GM18505 (cell line): ENCODE data around the gene GRIK3.

Source experiments
- ATAC-seq: cut with Tn5 transposase; IDR thresholded peaks from one replicate; pipeline ENCODE4 v1.9.1; 2021; ENCODE audit not compliant: unreplicated experiment
- POLR2A ChIP-seq: IDR thresholded peaks from 4 replicates; pipeline ENCODE4 v1.6.1; 2011; ENCODE audit warnings: borderline replicate concordance; ENCODE audit not compliant: insufficient read depth, insufficient read length; ENCODE audit errors: extremely low read depth

The GRIK3 gene

DNA sequence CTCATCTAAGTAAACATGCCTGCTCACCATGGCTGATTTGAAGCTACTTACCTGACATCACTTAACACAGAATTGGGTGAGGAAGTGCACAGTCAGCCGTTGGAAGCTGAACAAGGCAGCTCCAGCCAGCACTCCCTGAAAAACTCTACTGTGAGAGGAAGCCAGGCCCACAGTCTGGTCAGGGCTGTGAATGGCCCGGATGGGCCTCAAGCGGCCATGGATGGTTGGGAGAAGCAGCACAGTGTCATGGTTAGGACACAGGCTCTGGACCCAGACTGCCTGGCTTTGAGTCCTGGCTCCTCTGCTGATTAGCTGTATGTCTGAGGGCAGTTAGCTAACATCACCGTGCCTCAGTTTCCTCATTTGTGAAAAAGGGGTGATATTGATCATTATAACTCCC is 267.8 kb downstream of the GRIK3 start:
- TF ChIP-seq POLR2A = no peak
- no peak for ATAC-seq

DNA sequence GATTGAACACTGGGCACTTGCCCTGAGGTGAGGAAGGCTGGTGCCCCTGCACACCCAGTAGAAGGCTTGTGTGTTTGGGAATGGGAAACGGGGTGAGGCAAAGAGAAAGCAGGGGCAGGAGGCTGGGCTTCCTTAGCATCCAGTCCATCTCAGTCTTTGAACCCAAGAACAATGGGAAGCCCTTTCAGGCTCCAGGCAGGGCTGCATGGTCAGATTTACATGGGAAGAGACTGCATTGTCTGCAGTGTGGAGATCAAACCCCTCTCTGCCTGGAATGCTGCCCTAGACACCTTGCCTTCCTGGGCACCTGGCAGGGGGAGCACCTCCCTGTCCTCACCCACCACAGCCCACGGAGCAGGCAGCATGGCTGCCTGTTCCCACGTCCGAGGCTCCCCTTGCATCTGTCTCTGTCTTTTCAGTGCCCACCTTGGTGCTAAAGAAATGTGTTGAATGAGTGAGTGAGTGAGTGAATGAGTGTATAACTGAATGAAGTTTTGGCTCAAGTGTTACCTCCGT is 268.5 kb downstream of the GRIK3 start:
- no peak for ATAC-seq
- no peak for TF ChIP-seq POLR2A

DNA sequence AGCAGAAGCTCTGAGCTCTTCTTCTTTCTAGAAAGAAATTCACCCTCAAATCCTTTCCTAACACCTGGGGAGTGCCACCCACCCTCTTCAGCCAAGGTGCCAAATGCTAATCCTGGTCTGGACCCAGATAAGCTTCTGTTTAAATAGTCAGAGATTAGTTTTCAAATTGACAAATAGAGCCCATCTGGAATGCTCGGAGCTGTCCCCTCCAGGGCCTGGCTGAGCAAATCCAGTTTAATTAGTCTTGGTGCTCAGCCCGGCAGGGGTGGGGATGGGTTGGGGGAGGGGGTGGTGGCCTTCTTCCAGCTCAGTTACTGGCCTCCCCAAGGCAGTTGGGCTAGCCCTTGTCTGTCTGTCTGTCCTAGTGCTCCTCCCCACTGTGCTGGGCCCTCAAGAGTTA is 269.5 kb downstream of the GRIK3 start:
- TF ChIP-seq POLR2A = no peak
- ATAC-seq = no peak

DNA sequence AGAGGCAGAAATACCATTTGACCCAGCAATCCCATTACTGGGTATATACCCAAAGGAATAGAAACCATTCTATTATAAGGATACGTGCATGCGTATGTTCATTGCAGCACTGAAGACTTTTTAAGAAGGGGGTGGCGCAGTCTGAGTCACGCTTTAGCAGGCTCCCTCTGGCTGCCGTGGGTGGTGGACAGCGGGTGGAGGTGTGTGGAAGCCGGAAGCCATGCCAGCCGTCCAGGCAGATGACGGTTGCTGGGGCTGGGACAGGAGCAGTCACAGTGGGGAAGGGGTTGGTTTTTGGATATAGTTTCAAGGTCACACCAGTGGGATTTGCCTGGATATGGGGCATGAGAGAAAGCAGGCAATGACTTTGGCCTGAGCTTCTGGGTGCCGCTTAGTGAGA is 270.5 kb downstream of the GRIK3 start:
- TF ChIP-seq POLR2A = no peak
- ATAC-seq = no peak

DNA sequence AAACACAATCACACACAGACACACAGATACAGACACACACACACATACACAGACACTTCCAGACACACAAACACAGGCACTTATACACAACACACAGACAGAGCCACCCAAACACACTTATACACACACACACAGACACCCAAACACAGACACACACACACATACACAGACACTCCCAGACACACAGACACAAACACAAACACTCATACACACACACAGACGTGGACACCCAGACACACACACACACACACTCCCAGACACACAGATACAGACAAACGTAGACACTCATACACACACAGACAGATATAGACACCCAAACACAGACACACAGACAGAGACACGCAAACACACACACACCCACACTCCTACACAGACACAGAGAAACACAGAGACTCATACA is 272.1 kb downstream of the GRIK3 start:
- ATAC-seq = no peak
- TF ChIP-seq POLR2A = no peak

DNA sequence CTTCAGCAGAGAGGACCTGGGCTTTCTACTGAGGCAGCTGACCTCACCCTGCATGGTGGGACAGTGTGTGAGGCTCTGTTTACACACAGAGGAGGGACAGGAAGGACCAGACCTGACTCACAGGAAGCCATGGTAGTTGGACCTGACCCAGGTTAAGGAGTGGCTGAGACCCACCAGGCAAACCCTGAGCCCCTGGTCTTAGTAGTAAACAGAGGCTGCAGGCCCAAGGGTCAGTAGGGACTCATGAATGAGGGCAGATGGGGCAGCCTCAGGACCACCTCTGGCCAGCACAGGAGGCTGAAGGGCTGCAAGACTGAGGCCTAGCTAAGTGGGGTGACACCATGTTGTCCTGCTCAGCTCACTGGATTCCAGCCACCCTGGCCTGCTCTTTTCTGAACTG is 273.2 kb downstream of the GRIK3 start:
- TF ChIP-seq POLR2A = no peak
- no peak for ATAC-seq

DNA sequence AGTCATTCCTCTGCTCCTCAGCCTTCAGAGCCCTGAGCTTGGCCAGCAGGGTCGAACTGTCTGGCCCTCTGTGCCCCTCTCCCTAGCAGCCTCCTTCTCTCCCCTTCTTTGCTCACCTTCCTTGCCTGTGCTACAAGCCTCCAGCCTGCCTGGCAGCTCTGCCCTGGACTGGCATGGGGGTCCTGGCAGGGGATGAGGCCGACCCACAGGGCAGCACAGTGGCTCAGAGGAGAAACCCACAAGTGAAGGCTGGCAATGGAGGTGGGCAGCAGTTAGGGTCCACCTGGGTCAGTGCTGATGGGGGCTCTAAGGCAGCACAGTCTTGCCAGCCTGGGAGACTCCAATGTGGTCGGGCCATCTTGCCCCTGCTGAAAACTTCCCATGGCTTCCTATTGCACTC is 274.2 kb downstream of the GRIK3 start:
- ATAC-seq = no peak

DNA sequence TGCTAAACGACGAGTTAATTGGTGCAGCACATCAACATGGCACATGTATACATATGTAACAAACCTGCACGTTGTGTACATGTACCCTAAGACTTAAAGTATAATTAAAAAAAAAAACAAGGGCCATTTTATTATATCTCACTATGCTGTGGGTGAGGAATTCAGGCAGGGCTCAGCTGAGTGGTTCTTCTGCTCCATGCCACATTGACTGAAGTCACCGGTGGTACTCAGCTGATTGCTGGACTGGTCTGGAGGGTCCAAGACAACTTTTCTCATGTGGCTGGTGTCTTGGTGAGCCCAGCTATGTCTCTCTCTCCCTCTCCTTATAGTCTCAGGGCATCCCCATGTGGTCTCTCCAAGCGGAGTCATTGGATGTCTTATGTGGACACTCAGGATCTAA is 275.0 kb downstream of the GRIK3 start:
- TF ChIP-seq POLR2A = no peak
- ATAC-seq = no peak

More for the DNA sequence above, 274.2 kb downstream of the GRIK3 start:
- no peak for TF ChIP-seq POLR2A

DNA sequence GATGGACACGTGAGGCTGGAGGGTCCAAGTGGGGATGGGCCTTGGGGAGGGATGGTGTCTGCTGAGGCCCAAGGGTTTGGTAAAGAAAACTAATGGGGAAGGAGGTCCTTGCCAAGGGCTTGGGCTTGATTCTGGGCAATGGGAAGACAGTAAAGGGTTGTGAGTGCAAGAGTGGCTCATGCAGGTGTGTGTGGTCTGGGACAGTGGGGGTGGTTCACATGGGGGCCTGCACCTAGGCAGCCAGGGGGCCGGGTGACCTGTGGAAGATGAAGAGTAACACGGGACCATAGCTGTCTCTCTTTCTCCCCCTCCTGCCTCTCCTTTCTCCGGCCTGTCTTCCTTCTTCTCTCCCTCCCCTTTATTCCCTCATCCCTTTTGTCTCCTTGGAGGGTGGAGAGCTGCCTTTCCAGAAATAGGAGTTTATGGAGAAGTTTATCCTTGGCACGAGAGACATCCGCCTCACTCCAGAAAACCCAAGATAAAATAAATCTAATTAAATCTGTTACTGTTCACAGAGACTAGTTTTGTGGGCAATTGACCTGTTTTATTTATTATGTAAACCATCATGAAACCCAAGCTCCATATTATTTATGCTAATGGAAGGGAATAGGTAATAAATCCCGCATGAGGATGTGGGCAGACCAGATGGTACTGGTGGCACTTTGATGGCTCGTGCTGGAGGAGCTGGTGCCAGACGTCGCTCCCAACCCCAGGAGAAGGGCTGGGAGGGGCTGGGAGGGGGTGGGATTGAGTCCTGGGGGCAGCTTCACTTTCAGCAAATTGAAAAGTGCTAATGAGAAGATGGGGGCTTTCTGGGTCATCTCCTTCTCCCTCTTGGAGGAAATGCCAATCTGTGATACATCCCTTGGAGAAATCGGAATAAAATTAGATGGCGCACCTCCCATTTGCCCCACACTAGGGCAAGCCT is 278.7 kb downstream of the GRIK3 start:
- TF ChIP-seq POLR2A = no peak
- no peak for ATAC-seq

DNA sequence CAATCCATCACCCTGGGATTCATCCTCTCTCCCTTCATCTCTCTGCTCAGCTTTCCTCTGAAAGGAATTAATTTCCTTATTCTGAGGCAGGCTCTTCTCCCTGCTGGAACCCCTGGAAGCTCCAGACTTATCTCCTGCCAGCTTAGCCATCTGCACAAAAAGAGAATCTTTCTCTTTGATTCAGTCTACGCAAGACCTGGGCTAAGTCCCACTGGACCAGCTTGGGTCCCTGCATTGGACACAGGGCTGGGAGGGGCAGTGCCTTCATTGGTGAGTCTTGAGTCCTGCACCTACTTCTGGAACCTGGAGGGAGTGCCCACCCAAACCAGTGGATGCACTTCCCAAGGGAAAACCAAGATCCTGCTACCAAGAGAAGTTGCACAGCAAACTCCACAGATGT is 279.9 kb downstream of the GRIK3 start:
- TF ChIP-seq POLR2A = no peak
- ATAC-seq = no peak

DNA sequence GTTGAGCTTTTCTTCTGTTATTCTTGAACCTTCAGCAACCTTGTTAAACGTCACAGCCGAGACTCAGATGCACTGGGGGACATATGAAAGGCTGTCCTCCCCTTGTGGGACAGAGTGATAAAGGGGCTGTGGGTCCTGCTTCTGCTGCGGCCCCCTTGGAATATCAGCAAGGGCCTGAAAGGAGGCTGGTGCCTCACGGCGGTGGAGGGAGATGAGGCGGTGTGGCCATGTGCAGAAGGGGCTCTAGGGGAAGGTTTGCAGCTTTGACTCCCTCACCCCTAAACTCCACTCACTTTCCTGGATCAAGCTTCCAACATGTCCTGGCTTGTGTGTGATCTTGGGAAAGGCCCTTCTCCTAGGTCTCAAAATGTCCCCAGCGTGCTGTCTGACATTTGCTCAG is 280.9 kb downstream of the GRIK3 start:
- no peak for TF ChIP-seq POLR2A
- ATAC-seq = no peak

DNA sequence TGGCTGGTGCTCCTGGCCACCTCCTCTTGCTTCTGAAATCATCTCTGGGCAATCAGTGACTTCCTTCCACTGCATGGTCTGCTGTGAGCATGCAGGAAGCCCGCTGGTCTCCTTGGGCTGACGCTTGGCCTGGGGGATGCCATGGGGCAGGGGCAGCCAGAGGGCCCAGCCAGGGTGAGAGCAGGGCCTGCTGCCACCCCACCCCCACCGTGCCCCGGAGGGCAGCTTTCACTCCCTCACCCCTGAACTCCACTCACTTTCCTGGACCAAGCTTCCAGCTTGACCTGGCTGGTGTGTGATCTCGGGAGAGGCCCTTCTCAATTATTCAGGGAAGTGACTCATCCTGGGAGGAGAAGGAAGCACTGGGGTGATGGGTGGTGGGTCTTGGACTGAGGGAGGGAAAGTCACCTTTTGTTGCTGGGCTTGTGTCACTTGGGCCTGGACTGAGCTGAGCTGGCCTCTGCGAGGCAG is 281.4 kb downstream of the GRIK3 start:
- no peak for ATAC-seq
- no peak for TF ChIP-seq POLR2A

DNA sequence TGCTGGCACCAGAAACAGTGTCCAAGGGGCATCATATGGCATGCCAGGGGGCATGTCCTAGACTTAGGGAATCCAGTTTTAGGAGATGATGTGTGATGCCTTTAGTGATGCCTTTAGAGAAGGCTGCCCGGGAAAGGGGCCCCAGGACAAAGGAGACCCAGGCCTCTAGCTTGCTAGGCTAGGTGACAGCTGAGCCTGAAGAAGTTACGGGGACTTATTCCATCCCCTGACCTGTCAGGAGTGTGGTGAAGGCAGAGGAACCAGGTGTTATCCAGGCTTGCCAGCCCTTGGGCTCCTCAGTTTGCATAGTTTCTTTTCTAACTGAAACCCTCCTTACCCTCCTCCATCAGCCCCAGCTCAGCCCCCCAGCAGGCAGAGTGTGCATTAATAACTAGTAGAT is 281.9 kb downstream of the GRIK3 start:
- no peak for ATAC-seq
- TF ChIP-seq POLR2A = no peak

DNA sequence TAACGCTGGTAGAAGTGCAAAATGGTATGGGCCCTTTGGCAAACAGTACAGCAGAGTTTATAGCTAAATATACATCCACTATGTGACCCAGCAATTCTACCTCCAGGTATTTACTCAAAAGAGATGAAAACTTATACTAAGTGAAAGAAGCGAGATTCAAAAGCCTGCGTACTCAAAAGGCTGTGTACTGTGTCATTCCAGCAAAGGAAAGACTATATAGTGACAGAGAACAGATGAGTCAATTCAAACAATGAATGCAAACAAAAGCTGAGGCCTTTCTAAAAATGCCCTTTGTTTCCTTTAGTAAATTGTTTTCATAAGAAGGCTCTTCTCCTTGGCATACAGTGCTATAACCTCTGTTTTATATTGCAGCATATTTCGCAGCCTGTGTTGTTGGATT is 282.8 kb downstream of the GRIK3 start:
- no peak for ATAC-seq
- TF ChIP-seq POLR2A = no peak
